ENCODE measurements around the gene ZNF385A.

DNA sequence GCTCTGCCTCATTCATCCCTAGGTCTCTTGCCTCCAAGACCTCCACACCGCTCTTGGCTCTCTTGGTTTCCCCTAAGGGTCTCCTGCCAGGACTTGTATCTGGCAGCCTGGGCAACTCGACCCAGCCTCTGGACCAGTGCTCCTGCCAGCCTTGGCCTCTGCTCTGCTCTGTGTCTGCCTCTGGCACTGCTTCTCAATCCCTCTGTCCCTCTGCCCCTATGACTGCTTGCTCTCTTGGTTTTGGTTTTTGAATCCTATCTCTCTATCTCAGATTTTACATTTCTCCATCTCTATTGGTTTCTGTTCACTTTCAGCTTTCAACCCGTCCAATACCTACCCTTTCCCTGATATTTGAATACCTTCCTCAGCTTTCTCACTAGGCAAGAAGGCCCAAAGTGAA lies 28.3 kb upstream of the ZNF385A start:
- TF ChIP-seq, protein P1, sequence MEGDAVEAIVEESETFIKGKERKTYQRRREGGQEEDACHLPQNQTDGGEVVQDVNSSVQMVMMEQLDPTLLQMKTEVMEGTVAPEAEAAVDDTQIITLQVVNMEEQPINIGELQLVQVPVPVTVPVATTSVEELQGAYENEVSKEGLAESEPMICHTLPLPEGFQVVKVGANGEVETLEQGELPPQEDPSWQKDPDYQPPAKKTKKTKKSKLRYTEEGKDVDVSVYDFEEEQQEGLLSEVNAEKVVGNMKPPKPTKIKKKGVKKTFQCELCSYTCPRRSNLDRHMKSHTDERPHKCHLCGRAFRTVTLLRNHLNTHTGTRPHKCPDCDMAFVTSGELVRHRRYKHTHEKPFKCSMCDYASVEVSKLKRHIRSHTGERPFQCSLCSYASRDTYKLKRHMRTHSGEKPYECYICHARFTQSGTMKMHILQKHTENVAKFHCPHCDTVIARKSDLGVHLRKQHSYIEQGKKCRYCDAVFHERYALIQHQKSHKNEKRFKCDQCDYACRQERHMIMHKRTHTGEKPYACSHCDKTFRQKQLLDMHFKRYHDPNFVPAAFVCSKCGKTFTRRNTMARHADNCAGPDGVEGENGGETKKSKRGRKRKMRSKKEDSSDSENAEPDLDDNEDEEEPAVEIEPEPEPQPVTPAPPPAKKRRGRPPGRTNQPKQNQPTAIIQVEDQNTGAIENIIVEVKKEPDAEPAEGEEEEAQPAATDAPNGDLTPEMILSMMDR (IDR thresholded peaks at IDR 0.05), result no peak
- TF ChIP-seq POLR2A (IDR thresholded peaks at IDR 0.05) (no peak), EP300 (IDR thresholded peaks at IDR 0.05) (no peak)

Data from tibial nerve (tissue), 4 donors.